Uterus (tissue), 4 donors: ENCODE measurements around the gene DLK2. TPM values are rescaled to one million over a fixed set of nuclear protein-coding genes. Genes with fewer than 3 reads are reported as not detected.
A peak's percentile ranks its signal among the peaks of the same experiment; 100 is the strongest.

Experiments used
- DNase-seq, 2 donors: peaks; one replicate each; pipeline ENCODE4 v3.0.0-alpha.2; 2019 to 2020
- H3K27ac ChIP-seq, 2 donors: fragments of 200-600 bp; sonication (generic); 1 replicate in 1 of 2; 2 replicates in 1 of 2; pipeline ENCODE4 v1.5.1; 2016 to 2018
- H3K27me3 ChIP-seq, 2 donors: fragments of 200-600 bp; sonication (generic); one replicate each; pipeline ENCODE4 v1.5.1; 2018 to 2019; ENCODE audit warnings: control low read depth in 1 of 2
- H3K36me3 ChIP-seq, 2 donors: fragments of 200-600 bp; sonication (generic); one replicate each; pipeline ENCODE4 v1.5.1; 2019; ENCODE audit warnings: control low read depth in 1 of 2
- H3K4me1 ChIP-seq, 2 donors: fragments of 200-600 bp; sonication (generic); one replicate each; pipeline ENCODE4 v1.5.1; 2018 to 2019; ENCODE audit warnings: control low read depth in 1 of 2
- H3K4me3 ChIP-seq, 2 donors: fragments of 200-600 bp; sonication (generic); 1 replicate in 1 of 2; 2 replicates in 1 of 2; pipeline ENCODE4 v1.5.1; 2018 to 2019; ENCODE audit warnings: mild to moderate bottlenecking in 1 of 2
- H3K9me3 ChIP-seq, 2 donors: fragments of 200-600 bp; sonication (generic); one replicate each; pipeline ENCODE4 v1.5.1; 2019; ENCODE audit warnings: control low read depth in 1 of 2
- CTCF ChIP-seq, 4 experiments: fragments of 200-600 bp in 2 of 4; fragments of 450-650 bp in 2 of 4; sonication (generic) in 2 of 4; IDR thresholded peaks; one replicate each; pipeline ENCODE4 v1.5.1; 2016 to 2019; ENCODE audit warnings: antibody characterized with exemption in 4 of 4, mild to moderate bottlenecking in 2 of 4, moderate library complexity in 1 of 4
- POLR2A ChIP-seq, 2 donors: fragments of 450-650 bp; IDR thresholded peaks; one replicate each; pipeline ENCODE4 v1.6.1; 2016; ENCODE audit warnings: antibody characterized with exemption in 2 of 2, mild to moderate bottlenecking in 1 of 2, moderate library complexity in 1 of 2
- intact Hi-C: fragments of 100-400 bp; cut with DNase I; formaldehyde crosslinking; loops from one replicate; pipeline ENCODE4 v1.15.1; 2023; ENCODE audit warnings: low total_unique reads
- total RNA-seq, 4 donors: library from RNA; depleted of rRNA in 3 of 4; stranded (reverse); fragments of >200 nt in 3 of 4; gene quantifications; one replicate each; pipeline versions ENCODE4 v1.1.0 to v1.2.4, GENCODE V29; 2014 to 2023
- donor health status: DM: yes; HTN: yes; CAD: no.

DLK2 gene
- total RNA-seq, 4 donors from 2014 or later = 1.9 to 3.3 TPM; not detected in 2

- Histone ChIP-seq H3K27me3 (no peaks in the 10 kb centered on the region), H3K36me3 (no peaks in the 10 kb centered on the region), H3K4me3 (no peak overlapping the region), H3K9me3 (no peaks in the 10 kb centered on the region), H3K4me1 (peaks cover 4 to 5% of the 10 kb centered on the region in 2 donors), H3K27ac (no peak overlapping the region)
- no peak for DNase-seq
- intact Hi-C loops = no loop called here
- no peak for TF ChIP-seq CTCF (IDR thresholded peaks at IDR 0.05)
- no peak for TF ChIP-seq POLR2A (IDR thresholded peaks at IDR 0.05)
Measured at GRCh38 chr6:43432009-43432945, 23.1 kb downstream of the DLK2 start.

GRCh38 chr6:43428874-43429273 lies 26.5 kb downstream of the DLK2 start:
- intact Hi-C loops = no loop called here
- no peak overlapping the region for H3K27ac ChIP-seq
- no peak for DNase-seq
- no peak overlapping the region for H3K4me3 ChIP-seq
- no peak for TF ChIP-seq POLR2A (IDR thresholded peaks at IDR 0.05)
- no peak for TF ChIP-seq CTCF (IDR thresholded peaks at IDR 0.05)
- H3K4me1 ChIP-seq = peaks cover 4 to 5% of the 10 kb centered on the region in 2 donors
- H3K9me3 ChIP-seq = no peaks in the 10 kb centered on the region
- no peaks in the 10 kb centered on the region for H3K27me3 ChIP-seq
- H3K36me3 ChIP-seq = no peaks in the 10 kb centered on the region

- Histone ChIP-seq H3K9me3 (no peaks in the 10 kb centered on the region), H3K27ac (peak overlapping the region; percentile 82 to 88), H3K27me3 (no peaks in the 10 kb centered on the region), H3K4me3 (peak overlapping the region; percentile 62 to 93), H3K4me1 (peaks cover 4 to 5% of the 10 kb centered on the region in 2 donors), H3K36me3 (no peaks in the 10 kb centered on the region)
- no peak for TF ChIP-seq CTCF (IDR thresholded peaks at IDR 0.05)
- no peak for TF ChIP-seq POLR2A (IDR thresholded peaks at IDR 0.05)
- DNase-seq = no peak
- intact Hi-C loops = no loop called here
Measured at GRCh38 chr6:43428112-43428570, 27.2 kb downstream of the DLK2 start.

GRCh38 chr6:43427406-43428111 lies 27.8 kb downstream of the DLK2 start, which contains the start of gene ABCC10:
Gene ABCC10 (plus strand): TSS chr6:43427541. CDS start chr6:43427979, 438 bp downstream.
- TF ChIP-seq CTCF (IDR thresholded peaks at IDR 0.05) (peak in 3 of 4 experiments; percentile 43 to 49 (median 46)), POLR2A (IDR thresholded peaks at IDR 0.05) (peak in 1 of 2 donors; percentile 36)
- Histone ChIP-seq H3K27ac (peak within 1 kb of the TSS; percentile 82 to 88), H3K9me3 (no peaks in the 10 kb centered on the region), H3K4me3 (peak within 1 kb of the TSS; percentile 62 to 93), H3K27me3 (no peaks in the 10 kb centered on the region), H3K36me3 (no peaks in the 10 kb centered on the region), H3K4me1 (peaks cover 4 to 5% of the 10 kb centered on the region in 2 donors)
- peak; percentile 93 to 94 for DNase-seq
- intact Hi-C loops = no loop called here
